NCI-H526 treated with DMSO at 0.1 percent for 48 hours (cell line): ENCODE results near the gene KIF21B.

Experiments used
- DNase-seq: peaks from one replicate; lab custom pipeline; 2025; lab: John Stamatoyannopoulos, UW

The KIF21B gene

GRCh38 chr1:201020040-201020591, 3.4 kb downstream of the KIF21B start:
- DNase-seq = no peak

- no peak for DNase-seq
Measured at GRCh38 chr1:201019321-201019977, 4.1 kb downstream of the KIF21B start.

GRCh38 chr1:201017828-201018163, 5.7 kb downstream of the KIF21B start:
- no peak for DNase-seq

GRCh38 chr1:201016943-201017827, 6.3 kb downstream of the KIF21B start:
- no peak for DNase-seq

- DNase-seq = no peak
Measured at GRCh38 chr1:201016211-201016651, 7.3 kb downstream of the KIF21B start.

- no peak for DNase-seq
Measured at GRCh38 chr1:201015551-201016091, 7.9 kb downstream of the KIF21B start.

- no peak for DNase-seq
Measured at GRCh38 chr1:201014816-201015200, 8.7 kb downstream of the KIF21B start.

GRCh38 chr1:201013991-201014815, 9.3 kb downstream of the KIF21B start:
- DNase-seq = no peak

GRCh38 chr1:201013031-201013485, 10.5 kb downstream of the KIF21B start:
- no peak for DNase-seq

- no peak for DNase-seq
Measured at GRCh38 chr1:201011616-201012015, 11.9 kb downstream of the KIF21B start.

- DNase-seq = no peak
Measured at GRCh38 chr1:201009962-201010645, 13.4 kb downstream of the KIF21B start.

GRCh38 chr1:201008666-201009360, 14.7 kb downstream of the KIF21B start:
- no peak for DNase-seq

GRCh38 chr1:201007481-201007880, 16.0 kb downstream of the KIF21B start:
- no peak for DNase-seq

GRCh38 chr1:201006450-201006849, 17.1 kb downstream of the KIF21B start:
- DNase-seq = no peak

- no peak for DNase-seq
Measured at GRCh38 chr1:201004732-201005131, 18.8 kb downstream of the KIF21B start.

- no peak for DNase-seq
Measured at GRCh38 chr1:201004154-201004553, 19.4 kb downstream of the KIF21B start.

GRCh38 chr1:201002510-201002909, 21.0 kb downstream of the KIF21B start:
- DNase-seq = no peak

- no peak for DNase-seq
Measured at GRCh38 chr1:201001962-201002361, 21.6 kb downstream of the KIF21B start.

- no peak for DNase-seq
Measured at GRCh38 chr1:201000391-201000790, 23.1 kb downstream of the KIF21B start.

GRCh38 chr1:200999667-201000066, 23.8 kb downstream of the KIF21B start:
- no peak for DNase-seq

- no peak for DNase-seq
Measured at GRCh38 chr1:200998323-200998722, 25.2 kb downstream of the KIF21B start.
